NCI-H2227 (cell line): ENCODE measurements around the gene MUC20.

Experiments used
- DNase-seq: peaks from one replicate; lab custom pipeline; 2025; ENCODE audit not compliant: unreplicated experiment; lab: John Stamatoyannopoulos, UW

Gene MUC20

DNA sequence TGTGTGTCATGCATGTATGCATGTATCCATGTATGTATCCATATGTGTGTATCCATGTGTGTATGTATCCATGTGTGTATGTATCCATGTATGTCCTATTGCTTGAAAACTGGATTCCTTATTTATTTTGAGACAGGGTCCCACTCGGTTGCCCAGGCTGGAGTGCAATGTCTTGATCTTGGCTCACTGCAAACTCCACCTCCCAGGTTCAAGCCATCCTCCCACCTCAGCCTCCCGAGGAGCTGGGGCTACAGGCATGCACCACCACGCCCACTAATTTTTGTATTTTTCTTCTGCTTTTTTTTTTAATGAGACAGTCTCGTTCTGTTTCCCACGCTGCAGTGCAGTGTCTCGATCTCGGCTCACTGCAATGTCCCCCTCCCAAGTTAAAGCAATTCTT lies 34.1 kb downstream of the MUC20 start:
- DNase-seq = no peak

DNA sequence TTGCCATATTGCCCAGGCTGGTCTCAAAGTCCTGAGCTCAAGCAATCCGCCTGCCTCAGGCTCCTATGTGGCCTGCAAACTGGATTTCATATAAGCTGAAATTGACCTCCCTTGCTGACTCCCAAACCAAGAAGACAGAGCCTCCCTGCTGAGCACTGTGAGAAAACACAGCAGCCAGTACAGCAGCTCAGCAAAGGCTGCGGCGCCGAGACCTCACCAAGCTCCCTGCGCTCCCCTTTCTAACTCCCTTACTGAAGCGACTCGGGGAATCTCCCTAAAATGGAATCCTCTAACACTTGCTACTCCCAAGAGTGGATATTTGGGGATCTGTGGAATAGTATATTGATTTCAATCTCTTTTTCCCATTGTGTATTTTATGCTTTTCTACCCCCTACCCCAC lies 34.6 kb downstream of the MUC20 start:
- DNase-seq = no peak

DNA sequence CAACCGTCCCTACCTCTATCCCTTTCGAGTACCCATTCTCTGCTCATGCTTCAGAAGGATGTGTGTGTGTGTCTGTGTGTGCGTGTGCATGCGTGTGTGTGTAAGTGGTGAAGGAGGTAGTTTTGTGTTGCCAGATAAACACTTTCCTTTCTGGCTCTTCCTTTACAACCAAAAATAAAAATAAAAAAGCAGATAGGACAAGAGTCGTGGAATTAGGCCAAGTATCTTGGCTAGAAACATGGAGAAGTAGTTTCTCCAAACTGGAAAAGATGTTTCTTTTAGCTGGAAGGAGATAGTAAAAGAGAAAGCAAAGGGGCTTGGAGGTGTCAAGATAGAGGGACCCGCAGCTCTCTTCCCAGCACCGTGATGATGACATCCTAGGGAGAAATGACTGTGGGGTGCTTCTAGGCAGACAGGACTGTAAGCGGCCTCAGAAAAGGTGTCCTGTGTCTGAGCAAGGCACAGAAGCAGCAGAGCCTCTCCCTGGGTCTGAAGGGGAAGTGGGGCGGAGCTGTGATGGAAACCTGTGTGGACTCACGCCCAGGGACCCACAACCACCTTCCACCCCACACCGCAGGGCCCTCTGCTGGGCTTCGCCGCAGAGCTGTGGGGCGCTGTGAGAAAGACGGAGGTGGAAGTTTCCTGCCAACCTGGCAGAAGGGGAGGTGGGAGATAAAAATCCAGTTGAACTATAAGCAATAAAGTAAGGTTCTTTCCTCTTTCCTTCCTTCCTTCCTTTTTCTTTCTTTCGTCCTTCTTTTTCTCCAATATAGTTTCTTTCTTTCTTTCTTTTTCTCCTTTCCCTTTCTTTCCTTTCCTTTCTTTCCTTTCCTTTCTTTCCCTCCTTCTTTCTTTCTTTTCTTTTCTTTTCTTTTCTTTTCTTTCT lies 35.3 kb downstream of the MUC20 start:
- DNase-seq = no peak

DNA sequence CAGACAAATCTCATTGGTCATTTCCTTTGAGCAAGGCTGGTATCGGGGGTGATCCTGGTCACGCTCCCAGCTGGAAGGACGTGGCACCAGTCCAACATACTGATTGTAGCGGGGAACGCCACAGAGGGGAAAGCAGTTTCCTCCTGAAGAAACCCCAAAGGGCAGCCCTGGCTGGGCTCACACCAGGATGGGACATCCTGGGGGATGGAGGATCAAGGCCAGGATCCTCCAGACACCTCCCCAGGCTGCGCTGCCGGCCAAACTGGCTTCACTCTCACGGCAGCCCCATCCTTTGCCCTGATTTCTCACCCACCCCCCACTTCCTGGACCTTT lies 36.6 kb downstream of the MUC20 start:
- no peak for DNase-seq

DNA sequence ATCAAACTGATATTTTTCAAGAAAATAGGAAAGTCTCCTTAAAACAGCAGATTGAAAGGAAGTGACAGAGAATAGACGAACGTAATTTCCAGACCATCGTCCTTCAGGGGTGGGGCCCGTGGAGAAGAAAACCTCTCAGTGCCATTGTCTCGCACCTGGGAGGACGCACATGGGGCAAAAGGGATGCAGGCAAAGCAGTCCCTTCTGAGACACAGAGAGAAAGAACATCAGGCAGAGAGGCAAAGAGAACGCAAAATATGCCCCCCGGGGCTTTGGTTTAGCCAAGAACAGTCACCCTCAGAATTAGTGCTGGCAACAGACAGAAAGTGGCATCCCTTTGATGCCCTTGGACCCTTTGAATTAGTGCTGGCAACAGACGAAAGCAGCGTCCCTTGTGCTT lies 37.0 kb downstream of the MUC20 start:
- DNase-seq = no peak

DNA sequence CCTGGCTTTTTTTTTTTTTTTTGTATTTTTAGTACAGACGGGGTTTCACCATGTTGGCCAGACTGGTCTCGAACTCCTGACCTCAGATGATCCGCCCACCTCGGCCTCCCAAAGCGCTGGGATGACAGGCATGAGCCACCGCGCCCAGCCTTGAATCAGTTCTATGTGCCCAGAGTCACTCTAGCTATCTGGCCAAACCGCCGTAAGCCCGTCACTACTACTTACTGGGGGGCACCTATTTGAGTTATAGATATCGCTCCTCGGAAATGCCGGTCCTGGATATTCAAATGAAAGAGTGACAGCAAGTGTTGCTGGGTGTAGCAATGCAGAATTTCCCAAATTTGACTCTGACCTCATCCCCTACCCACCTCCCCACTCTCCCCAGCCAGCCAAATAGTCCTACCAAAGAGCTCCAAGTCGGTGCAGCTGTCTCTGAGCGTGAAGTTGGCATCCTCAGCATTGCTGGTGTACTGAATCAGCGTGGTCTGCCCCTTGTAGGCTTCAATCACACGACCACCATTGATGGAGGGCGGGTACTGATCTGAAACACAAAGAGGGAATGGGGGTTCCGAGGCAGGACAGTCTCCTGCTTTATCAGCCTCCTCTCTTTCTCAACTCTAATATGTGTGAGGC lies 38.1 kb downstream of the MUC20 start:
- no peak for DNase-seq

DNA sequence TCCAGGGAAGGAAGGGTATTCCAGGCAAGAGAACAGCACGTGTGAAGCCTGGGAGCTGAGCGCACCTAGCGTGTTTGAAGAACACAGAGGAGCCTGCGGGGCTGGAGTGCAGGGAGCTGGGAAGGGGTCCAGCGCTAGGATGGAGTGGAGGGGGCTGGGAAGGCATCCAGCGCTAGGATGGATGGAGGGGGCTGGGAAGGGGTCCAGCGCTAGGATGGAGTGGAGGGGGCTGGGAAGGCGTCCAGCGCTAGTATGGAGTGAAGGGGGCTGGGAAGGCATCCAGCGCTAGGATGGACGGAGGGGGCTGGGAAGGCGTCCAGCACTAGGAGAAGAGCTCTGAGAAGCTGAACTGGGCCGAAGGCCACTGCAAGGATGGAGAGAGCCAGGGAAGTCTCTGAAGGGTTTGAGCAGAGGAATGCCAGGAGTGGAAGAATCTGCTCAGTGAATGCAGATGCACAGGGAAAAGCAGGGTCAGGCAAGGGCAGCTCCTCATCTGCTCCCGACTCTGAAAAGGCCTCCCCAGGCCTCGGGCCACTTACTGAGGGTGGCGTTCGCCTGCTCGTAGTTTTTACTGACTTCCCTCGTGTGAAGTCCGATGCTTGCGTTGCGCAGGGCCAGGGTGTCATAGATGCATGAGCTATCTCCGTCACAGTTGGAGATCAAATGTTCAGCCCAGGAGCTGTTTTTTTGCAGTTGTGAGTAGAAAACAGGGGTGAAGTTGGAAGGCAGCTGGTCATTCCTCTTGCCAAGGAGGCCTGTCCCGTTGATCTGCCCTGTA lies 39.8 kb downstream of the MUC20 start:
- no peak for DNase-seq

GRCh38 chr3:195761123-195761566 lies 40.4 kb downstream of the MUC20 start:
- DNase-seq = no peak

DNA sequence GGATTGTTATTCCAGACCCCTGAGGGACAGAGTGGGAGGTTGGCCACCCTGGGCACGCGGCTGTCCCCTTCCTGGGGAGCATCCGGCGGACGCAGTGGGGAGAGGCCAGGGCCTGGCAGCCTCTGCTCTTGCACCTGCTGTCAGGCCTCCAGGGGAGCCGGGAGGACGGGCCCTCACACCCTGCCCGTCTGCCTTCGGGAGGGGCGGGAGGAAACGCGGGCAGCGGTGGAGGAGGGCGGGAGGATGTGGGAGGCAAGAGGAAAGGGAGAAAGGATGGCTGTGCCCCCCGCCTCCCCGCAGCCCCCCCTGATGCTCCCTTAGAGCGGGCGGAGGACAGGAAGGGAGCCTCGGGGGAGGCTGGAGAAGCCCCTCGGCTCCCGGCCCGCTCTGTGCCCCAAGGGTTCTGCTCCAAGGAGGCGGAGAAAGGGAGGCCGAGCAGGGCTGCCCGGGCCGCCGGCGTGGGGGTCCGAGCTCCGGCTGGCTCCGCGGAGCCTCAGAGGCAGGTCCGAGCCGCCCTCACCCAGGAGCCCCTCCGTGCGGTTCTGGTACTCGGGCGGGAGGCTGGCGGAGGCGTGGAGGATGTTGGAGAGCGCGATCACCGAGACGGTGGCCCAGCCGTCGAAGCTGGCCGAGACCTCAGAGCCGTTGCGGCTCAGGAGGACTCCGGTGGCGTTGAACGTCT lies 40.9 kb downstream of the MUC20 start:
- no peak for DNase-seq

- DNase-seq = no peak
These were observed 41.4 kb downstream of the MUC20 start for GRCh38 chr3:195762249-195762585.

DNA sequence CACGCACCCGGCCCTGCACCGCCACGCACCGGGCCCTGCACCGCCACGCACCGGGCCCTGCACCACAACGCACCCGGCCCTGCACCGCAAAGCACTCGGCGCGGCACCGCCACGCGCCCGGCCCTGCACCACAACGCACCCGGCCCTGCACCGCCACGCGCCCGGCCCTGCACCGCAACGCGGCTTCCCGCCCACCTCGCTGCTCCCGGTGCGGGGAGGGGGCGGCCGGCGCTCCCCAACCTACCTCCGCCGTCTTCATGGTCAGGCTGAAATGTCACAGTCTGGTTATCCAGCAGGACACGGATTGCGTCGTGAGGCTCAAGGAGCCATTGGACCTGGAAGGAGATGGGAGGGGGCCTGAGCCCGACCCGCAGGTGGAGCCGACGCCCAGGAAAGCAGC lies 41.8 kb downstream of the MUC20 start:
- DNase-seq = no peak

DNA sequence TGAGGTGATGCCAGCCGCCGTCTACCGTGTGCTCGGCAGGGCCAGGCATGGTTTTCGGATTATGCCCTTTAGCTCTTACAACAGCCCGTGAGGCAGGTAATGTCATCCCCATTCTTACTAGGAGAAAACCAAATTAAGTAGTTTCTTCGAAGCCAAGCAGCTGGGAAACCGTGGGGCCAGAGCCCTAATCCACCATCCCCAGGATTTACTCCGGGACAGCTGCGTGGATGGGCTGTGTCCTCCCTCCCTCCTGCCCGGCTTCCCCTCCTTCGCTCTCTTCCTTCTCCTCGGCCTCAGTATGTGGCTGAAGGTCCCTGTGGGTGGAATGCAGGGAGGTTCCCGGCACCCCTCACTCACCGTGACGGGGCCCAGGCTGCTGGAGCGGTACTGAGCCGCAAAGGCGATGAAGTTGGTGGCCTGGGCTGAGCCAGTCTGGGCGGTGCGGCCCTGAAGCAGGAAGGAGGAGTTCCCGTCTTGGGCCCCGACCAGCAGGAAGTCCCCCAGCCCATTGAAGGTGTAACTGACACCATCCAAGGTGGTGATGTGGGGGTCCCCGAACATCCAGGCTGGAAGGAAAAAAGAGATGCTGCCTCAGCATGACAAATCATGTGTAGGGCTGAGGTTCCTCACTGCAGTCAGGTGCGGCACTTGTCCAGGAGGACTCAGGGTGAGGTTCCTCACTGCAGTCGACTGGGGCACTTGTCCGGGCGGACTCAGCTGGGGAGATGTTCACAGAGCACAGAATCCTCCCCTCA lies 42.5 kb downstream of the MUC20 start:
- no peak for DNase-seq

GRCh38 chr3:195763843-195764825 lies 43.4 kb downstream of the MUC20 start:
- DNase-seq = no peak

GRCh38 chr3:195764961-195765706 lies 44.4 kb downstream of the MUC20 start:
- no peak for DNase-seq

DNA sequence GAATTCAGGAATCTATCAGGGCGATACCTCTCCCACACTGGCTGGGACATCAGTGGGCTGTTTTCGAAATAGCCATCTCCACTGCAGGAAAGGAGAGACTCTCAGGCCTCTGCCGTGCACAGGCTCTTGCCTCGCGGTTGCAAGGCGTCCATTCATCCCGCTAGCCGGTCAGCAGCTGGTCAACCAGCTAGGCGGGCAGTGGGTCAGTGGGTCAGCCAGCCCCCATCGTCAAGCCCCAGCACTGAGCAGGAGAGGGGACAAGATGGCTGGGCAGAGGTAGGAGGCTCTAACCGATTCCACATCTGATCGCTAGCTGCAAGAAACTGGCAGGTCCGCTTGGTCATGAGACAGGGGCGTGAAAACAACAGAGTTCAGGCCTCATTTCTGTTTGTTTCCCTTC lies 45.9 kb downstream of the MUC20 start:
- DNase-seq = no peak

DNA sequence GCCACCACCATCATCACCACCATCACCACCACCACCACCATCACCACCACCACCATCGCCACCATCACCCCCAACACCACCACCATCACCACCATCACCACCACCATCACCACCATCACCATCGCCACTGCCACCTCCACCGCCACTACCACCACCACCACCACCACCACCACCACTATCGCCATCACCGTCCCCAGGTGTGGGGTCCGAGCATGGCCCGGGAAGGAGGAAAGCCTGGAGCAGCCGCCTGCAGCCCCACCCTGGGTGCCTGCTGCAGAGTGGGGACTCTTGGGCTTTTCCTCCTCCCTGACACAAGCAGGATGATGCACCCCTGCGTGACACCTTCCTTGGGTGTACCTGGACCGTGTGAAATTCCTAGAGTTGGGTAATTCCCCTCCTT lies 47.0 kb downstream of the MUC20 start:
- no peak for DNase-seq

DNA sequence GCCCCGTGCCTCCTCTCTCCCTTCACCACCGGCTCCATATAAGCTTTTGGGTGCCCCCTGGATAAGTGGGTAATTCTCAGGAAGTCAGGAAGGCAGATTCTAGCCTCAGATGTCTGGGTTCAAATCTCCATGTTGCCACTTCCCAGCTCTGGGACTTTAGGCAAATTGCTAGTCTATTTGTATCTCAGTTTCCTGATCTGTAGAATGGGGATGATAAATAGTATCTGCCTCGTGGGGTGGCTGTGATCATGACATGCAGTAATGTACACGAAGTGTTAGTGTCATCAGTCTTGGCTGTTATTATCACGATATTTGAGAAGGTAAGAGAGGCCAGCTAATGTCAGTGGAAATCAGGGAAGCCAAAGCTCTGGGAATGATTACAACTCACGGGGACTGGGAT lies 47.6 kb downstream of the MUC20 start:
- DNase-seq = no peak

DNA sequence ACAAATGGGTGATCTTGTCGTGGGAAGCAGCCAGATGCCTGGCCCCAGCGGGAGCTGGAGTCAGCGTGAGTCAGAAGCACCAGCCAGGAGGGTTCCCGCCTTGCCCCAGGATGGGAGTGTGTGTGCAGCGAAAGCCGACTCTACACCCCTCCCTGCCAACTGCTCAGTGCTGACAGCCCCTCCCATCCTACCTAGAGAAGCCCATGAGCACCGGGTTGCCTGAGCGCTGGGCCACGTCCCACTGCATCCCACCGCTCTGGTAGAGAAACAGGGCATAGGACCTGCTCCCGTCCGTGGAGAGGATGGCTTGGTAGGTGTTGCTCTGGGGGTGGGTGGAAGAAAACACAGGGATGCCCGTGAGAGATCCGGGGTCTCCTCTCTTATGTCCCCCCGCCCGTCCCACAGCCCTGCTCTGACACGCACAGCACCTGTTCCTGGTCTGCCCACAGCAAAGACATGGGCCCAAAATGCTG lies 48.1 kb downstream of the MUC20 start:
- no peak for DNase-seq

DNA sequence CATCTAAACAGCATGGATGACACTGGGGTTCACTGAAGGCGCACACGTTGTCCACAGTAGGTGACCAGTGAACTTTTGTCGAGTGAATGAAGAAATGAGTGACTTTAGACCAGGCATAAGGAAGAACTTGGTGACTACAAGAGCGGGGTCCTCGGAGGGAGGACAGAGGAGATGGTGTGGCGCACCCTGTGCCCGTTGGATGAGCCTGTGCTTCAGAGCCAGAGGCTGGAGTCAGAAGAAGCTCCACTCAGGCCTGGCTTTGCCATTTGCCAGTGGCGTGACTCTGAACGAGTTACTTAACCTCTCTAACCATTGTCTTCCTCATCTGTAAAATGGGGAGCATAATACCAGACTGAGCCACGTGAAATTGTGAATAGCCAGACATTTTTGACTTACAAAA lies 48.8 kb downstream of the MUC20 start:
- no peak for DNase-seq
